GM21423 (cell line): Measurements from ENCODE around the gene URM1.
A peak's percentile ranks its signal among the peaks of the same experiment; 100 is the strongest.

Source experiments
- ATAC-seq: cut with Tn5 transposase; IDR thresholded peaks from one replicate; pipeline ENCODE4 v1.9.1; 2021; ENCODE audit warnings: mild to moderate bottlenecking, moderate library complexity; ENCODE audit not compliant: unreplicated experiment

URM1 gene

GRCh38 chr9:128424268-128424780 is 53.1 kb downstream of the URM1 start:
- no peak for ATAC-seq

- no peak for ATAC-seq
Measured at GRCh38 chr9:128428644-128429512, 57.7 kb downstream of the URM1 start.

GRCh38 chr9:128429513-128430086 is 58.4 kb downstream of the URM1 start:
- no peak for ATAC-seq

- ATAC-seq: no peak
Measured at GRCh38 chr9:128431207-128431606, 60.0 kb downstream of the URM1 start.

DNA sequence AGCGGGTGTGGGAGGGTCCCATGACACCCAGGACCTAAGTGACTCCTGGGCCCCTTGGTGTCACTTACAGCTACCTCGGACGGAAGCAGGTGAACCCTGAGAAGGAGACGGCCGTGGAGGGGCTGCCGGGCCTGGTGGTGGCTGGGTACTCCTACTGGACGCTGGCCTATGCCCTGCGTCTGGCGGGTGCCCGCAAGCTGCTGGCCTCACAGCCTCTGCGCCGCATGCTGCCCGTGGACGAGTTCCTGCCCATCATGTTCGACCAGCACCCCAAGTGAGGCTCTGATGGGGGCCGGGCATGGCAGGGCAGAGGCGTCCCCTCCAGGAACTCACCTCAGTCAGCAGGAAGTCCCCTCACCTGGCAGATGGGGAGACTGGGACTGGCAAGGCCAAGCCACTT is 63.2 kb downstream of the URM1 start:
- no peak for ATAC-seq

DNA sequence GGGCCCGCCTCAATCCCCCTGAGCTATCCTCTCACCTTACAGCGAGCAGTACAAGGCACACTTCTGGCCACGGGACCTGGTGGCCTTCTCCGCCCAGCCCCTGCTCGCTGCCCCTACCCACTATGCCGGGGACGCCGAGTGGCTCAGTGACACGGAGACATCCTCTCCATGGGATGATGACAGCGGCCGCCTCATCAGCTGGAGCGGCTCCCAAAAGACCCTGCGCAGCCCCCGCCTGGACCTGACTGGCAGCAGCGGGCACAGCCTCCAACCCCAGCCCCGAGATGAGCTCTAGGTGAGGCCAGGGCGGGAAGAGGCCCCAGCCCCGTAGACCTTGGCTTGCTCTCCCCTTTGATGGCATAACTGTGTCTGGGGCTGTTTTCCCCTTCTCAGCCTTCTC is 64.4 kb downstream of the URM1 start:
- no peak for ATAC-seq

GRCh38 chr9:128438343-128439109 is 67.4 kb downstream of the URM1 start:
- peak; percentile 71 for ATAC-seq

DNA sequence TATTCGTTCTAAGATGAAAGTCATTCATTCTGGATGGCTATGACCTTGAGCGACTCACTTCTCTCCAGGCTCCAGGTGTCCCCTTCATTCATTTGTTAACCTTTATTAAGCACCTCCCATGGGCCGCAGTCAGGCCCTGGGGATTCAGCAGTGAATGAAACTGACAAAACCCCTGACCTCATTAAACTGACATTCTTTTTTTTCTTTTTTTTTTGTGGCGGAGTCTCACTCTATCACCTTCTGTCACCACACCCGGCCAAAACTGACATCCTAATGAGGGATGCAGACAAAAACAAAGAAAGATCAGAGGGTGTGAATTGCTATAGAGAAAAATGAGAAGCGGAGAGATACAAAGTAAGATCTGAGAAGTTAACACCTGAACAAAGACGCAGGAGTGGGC is 68.1 kb downstream of the URM1 start:
- ATAC-seq: no peak
